ENCODE measurements around the gene RLN1. TPM values are rescaled to one million over a fixed set of nuclear protein-coding genes. Genes with fewer than 3 reads are reported as not detected.

RLN1 gene
- total RNA-seq, 2 experiments from 2014 or later: 1.2 to 2.3 TPM

DNA sequence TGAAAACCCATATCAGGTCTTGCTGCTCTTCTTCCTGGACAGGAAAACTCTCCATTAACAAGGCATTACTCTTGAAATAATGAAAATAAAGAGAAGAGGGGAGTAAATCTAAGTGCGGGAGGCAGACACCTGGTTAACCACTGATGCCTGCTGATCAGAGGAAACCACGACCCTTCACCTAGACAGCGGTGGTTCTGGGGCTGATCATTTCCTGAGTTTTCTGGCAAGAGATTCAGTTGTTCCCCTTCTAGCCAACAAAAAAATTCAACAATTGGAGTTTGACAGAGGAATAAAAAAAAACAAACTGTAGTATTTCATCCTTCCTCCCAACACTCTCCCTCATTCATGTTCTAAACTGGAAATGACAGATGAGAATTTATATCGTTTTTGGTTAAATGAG is 38.1 kb downstream of the RLN1 start:
- no peaks in the 10 kb centered on the region for H3K36me3 ChIP-seq (ENCODE audit: insufficient read depth, low read length)
- no peak overlapping the region for H3K27ac ChIP-seq (ENCODE audit: low read depth, low read length, poor library complexity, severe bottlenecking)
- H3K79me2 ChIP-seq (ENCODE audit: insufficient read depth, low read depth, low read length): no peaks in the 10 kb centered on the region
- no peak overlapping the region for H3K4me3 ChIP-seq (ENCODE audit: low read depth, low read length, poor library complexity, severe bottlenecking)
- no peak overlapping the region for H2AFZ ChIP-seq (ENCODE audit: low read length)
- H3K4me2 ChIP-seq (ENCODE audit: low read length): no peak overlapping the region; the same call in 1 of the 2 replicates
- POLR2A ChIA-PET: interaction anchor here (1.3 kb wide), 1 partner anchor 10 kb away, joined by 3 read pairs; no protein-coding TSS in a partner anchor
- H3K9me3 ChIP-seq (ENCODE audit: low read length): no peaks in the 10 kb centered on the region
- DNase-seq (ENCODE audit: low spot score): no peak
- no TSS peak for BruUV-seq (replicated peaks)
- TF ChIP-seq, protein P1, sequence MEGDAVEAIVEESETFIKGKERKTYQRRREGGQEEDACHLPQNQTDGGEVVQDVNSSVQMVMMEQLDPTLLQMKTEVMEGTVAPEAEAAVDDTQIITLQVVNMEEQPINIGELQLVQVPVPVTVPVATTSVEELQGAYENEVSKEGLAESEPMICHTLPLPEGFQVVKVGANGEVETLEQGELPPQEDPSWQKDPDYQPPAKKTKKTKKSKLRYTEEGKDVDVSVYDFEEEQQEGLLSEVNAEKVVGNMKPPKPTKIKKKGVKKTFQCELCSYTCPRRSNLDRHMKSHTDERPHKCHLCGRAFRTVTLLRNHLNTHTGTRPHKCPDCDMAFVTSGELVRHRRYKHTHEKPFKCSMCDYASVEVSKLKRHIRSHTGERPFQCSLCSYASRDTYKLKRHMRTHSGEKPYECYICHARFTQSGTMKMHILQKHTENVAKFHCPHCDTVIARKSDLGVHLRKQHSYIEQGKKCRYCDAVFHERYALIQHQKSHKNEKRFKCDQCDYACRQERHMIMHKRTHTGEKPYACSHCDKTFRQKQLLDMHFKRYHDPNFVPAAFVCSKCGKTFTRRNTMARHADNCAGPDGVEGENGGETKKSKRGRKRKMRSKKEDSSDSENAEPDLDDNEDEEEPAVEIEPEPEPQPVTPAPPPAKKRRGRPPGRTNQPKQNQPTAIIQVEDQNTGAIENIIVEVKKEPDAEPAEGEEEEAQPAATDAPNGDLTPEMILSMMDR (conservative IDR thresholded peaks at IDR 0.05; ENCODE audit: low read length): no peak
- no peak for TF ChIP-seq EZH2phosphoT487 (IDR thresholded peaks at IDR 0.05; ENCODE audit: borderline replicate concordance, low read depth, low read length)
- CTCF ChIA-PET (ENCODE audit: unreplicated experiment): no interaction called here
- no peaks in the 10 kb centered on the region for H4K20me1 ChIP-seq (ENCODE audit: insufficient read depth, low read length)
- intact Hi-C loops (cut with micrococcal nuclease; ENCODE audit: unreplicated experiment): loop anchor here (10.0 kb wide), 1 partner anchor 293 kb away; no protein-coding TSS in a partner anchor
- H3K9me2 ChIP-seq (ENCODE audit: insufficient read depth, low read length): no peaks in the 10 kb centered on the region
- H3K4me1 ChIP-seq (ENCODE audit: insufficient read depth, low read length, poor library complexity, severe bottlenecking): peaks cover 13% of the 10 kb centered on the region

DNA sequence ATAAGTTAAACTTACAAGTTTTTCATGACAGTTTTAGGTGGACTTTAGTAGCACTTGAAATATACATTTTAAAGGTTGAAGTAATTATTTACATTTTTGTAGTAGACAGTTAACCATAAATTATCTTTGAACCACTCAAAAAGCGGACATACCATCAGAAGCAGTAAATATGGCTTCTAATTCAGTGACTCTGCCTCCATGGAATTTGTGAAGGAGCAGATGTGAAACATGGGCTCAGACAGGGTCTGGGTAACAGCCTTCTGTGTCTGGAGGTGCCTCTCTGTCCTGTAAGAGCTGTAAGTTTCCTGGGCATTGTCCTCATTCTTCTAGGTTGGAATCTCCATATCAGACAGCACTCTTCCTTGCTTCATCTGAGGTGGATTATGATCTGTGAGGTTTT is 47.5 kb downstream of the RLN1 start:
- CTCF ChIA-PET (ENCODE audit: unreplicated experiment): no interaction called here
- no peaks in the 10 kb centered on the region for H3K36me3 ChIP-seq (ENCODE audit: insufficient read depth, low read length)
- H3K4me2 ChIP-seq (ENCODE audit: low read length): no peak overlapping the region
- no TSS peak for BruUV-seq (replicated peaks)
- H3K79me2 ChIP-seq (ENCODE audit: insufficient read depth, low read depth, low read length): no peaks in the 10 kb centered on the region
- no peak overlapping the region for H2AFZ ChIP-seq (ENCODE audit: low read length)
- no peak overlapping the region for H3K27ac ChIP-seq (ENCODE audit: low read depth, low read length, poor library complexity, severe bottlenecking)
- no peaks in the 10 kb centered on the region for H3K9me2 ChIP-seq (ENCODE audit: insufficient read depth, low read length)
- no peak for TF ChIP-seq EZH2phosphoT487 (IDR thresholded peaks at IDR 0.05; ENCODE audit: borderline replicate concordance, low read depth, low read length)
- TF ChIP-seq, protein P1 (conservative IDR thresholded peaks at IDR 0.05; ENCODE audit: low read length): no peak
- no peaks in the 10 kb centered on the region for H3K4me1 ChIP-seq (ENCODE audit: insufficient read depth, low read length, poor library complexity, severe bottlenecking)
- no peaks in the 10 kb centered on the region for H4K20me1 ChIP-seq (ENCODE audit: insufficient read depth, low read length)
- no peak for DNase-seq (ENCODE audit: low spot score)
- no peaks in the 10 kb centered on the region for H3K9me3 ChIP-seq (ENCODE audit: low read length)
- intact Hi-C loops (cut with micrococcal nuclease; ENCODE audit: unreplicated experiment): no loop called here
- H3K4me3 ChIP-seq (ENCODE audit: low read depth, low read length, poor library complexity, severe bottlenecking): no peak overlapping the region
- POLR2A ChIA-PET: interaction anchor here (0.7 kb wide), 1 partner anchor 48 kb away, joined by 4 read pairs; no protein-coding TSS in a partner anchor

DNA sequence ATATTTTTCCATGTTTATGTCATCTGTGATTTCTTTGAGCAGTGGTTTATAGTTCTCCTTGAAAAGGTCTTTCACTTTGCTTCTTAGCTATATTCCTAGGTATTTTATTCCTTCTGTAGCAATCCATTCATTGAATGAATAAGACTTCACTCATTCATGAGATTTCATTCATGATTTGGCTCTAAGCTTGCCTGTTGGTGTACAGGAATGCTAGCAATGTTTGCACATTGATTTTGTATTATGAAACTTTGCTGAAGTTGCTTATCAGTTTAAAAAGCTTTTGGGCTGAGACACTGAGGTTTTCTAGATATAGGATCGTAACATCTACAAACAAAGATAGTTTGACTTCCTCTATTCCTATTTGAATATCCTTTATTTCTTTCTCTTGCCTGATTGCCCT is 51.1 kb downstream of the RLN1 start:
- no peaks in the 10 kb centered on the region for H3K4me1 ChIP-seq (ENCODE audit: insufficient read depth, low read length, poor library complexity, severe bottlenecking)
- BruUV-seq (replicated peaks): no TSS peak
- no peaks in the 10 kb centered on the region for H3K79me2 ChIP-seq (ENCODE audit: insufficient read depth, low read depth, low read length)
- no peak overlapping the region for H3K4me2 ChIP-seq (ENCODE audit: low read length)
- no peak overlapping the region for H3K27ac ChIP-seq (ENCODE audit: low read depth, low read length, poor library complexity, severe bottlenecking)
- no peaks in the 10 kb centered on the region for H3K9me3 ChIP-seq (ENCODE audit: low read length)
- no peaks in the 10 kb centered on the region for H3K9me2 ChIP-seq (ENCODE audit: insufficient read depth, low read length)
- no peak overlapping the region for H2AFZ ChIP-seq (ENCODE audit: low read length)
- DNase-seq (ENCODE audit: low spot score): no peak
- H3K4me3 ChIP-seq (ENCODE audit: low read depth, low read length, poor library complexity, severe bottlenecking): no peak overlapping the region
- ChIA-PET CTCF (ENCODE audit: unreplicated experiment) (no interaction called here), POLR2A (interaction anchor here (0.6 kb wide), 1 partner anchor 33 kb away, joined by 3 read pairs; no protein-coding TSS in a partner anchor)
- TF ChIP-seq, protein P1 (conservative IDR thresholded peaks at IDR 0.05; ENCODE audit: low read length): no peak
- TF ChIP-seq EZH2phosphoT487 (IDR thresholded peaks at IDR 0.05; ENCODE audit: borderline replicate concordance, low read depth, low read length): no peak
- intact Hi-C loops (cut with micrococcal nuclease; ENCODE audit: unreplicated experiment): no loop called here
- H3K36me3 ChIP-seq (ENCODE audit: insufficient read depth, low read length): no peaks in the 10 kb centered on the region
- H4K20me1 ChIP-seq (ENCODE audit: insufficient read depth, low read length): no peaks in the 10 kb centered on the region
